Prostate gland (tissue), 2 donors: ENCODE results near the gene MVP.

Experiments
- POLR2A ChIP-seq: fragments of 450-650 bp; IDR thresholded peaks from one replicate; pipeline ENCODE4 v1.6.1; 2016; ENCODE audit warnings: antibody characterized with exemption, mild to moderate bottlenecking
- TF ChIP-seq, protein P1 (sequence below), 4 experiments: fragments of 200-600 bp in 2 of 4; fragments of 450-650 bp in 2 of 4; sonication (generic) in 2 of 4; IDR thresholded peaks; 1 replicate in 3 of 4; 2 replicates in 1 of 4; pipeline ENCODE4 v1.5.1; 2016 to 2019; ENCODE audit warnings: antibody characterized with exemption in 4 of 4, mild to moderate bottlenecking in 2 of 4, moderate library complexity in 2 of 4

DNA sequence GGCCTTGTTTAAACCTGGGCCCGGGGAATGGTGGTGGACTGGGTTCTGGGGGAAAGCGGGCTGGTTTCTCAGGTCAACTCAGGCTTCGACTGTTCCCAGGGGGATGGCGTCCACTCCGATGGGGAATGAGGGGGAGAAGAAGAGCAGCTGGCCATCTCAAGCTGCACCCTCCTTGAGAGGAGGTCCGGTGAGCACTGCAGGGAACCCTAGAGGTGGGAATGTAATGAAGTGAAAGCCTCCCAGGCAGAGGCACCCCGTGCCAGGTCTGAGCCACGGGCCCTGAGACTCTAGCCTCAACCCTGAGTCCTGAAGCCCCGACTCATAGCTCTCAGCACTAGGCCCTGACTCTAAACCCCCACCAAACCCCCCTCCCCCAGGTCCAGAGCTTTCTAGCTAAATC lies 43.9 kb downstream of the MVP start:
- no peak for TF ChIP-seq POLR2A
- TF ChIP-seq, protein P1, sequence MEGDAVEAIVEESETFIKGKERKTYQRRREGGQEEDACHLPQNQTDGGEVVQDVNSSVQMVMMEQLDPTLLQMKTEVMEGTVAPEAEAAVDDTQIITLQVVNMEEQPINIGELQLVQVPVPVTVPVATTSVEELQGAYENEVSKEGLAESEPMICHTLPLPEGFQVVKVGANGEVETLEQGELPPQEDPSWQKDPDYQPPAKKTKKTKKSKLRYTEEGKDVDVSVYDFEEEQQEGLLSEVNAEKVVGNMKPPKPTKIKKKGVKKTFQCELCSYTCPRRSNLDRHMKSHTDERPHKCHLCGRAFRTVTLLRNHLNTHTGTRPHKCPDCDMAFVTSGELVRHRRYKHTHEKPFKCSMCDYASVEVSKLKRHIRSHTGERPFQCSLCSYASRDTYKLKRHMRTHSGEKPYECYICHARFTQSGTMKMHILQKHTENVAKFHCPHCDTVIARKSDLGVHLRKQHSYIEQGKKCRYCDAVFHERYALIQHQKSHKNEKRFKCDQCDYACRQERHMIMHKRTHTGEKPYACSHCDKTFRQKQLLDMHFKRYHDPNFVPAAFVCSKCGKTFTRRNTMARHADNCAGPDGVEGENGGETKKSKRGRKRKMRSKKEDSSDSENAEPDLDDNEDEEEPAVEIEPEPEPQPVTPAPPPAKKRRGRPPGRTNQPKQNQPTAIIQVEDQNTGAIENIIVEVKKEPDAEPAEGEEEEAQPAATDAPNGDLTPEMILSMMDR (IDR thresholded peaks at IDR 0.05): no peak
